ENCODE results near the gene ATP1B3.

DNA sequence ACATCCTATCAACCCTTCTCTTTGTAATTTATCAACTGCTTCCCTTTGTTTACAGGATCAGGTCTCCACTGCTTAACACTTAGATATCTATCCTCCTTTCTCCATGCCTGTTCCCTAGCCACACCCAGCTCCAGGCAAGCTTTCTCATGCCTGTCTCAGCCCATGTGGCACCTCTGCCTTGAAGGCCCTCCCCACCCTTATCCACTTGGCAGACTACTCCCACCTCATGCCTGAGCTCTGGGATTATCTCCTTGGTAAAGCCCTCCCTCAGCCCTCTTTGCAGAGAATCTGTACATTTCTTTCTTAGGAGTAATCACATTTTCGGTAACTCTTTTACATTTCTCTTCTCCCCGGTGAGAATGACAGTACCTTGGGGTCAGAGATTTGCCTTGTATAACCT, 96.0 kb downstream of the ATP1B3 start:
- TF ChIP-seq, protein P1, sequence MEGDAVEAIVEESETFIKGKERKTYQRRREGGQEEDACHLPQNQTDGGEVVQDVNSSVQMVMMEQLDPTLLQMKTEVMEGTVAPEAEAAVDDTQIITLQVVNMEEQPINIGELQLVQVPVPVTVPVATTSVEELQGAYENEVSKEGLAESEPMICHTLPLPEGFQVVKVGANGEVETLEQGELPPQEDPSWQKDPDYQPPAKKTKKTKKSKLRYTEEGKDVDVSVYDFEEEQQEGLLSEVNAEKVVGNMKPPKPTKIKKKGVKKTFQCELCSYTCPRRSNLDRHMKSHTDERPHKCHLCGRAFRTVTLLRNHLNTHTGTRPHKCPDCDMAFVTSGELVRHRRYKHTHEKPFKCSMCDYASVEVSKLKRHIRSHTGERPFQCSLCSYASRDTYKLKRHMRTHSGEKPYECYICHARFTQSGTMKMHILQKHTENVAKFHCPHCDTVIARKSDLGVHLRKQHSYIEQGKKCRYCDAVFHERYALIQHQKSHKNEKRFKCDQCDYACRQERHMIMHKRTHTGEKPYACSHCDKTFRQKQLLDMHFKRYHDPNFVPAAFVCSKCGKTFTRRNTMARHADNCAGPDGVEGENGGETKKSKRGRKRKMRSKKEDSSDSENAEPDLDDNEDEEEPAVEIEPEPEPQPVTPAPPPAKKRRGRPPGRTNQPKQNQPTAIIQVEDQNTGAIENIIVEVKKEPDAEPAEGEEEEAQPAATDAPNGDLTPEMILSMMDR (IDR thresholded peaks at IDR 0.05): no peak
- TF ChIP-seq POLR2A (IDR thresholded peaks at IDR 0.05; ENCODE audit: low read depth) (no peak), POLR2AphosphoS5 (IDR thresholded peaks at IDR 0.05) (no peak), EP300 (IDR thresholded peaks at IDR 0.05) (no peak)
